GM10266 (cell line): Measurements from ENCODE around the gene ZFYVE21.
A peak's percentile ranks its signal among the peaks of the same experiment; 100 is the strongest.

ENCODE experiments used
- DNase-seq: peaks from one replicate; pipeline ENCODE4 v3.0.0; 2012; ENCODE audit errors: extremely low spot score
- CTCF ChIP-seq: IDR thresholded peaks from 2 replicates; pipeline ENCODE4 v1.5.1; 2012; ENCODE audit warnings: mild to moderate bottlenecking, low read depth; ENCODE audit not compliant: control insufficient read depth, insufficient read depth; ENCODE audit errors: missing control alignments

ZFYVE21 gene

GRCh38 chr14:103762541-103762940 lies 46.9 kb downstream of the ZFYVE21 start:
- no peak for DNase-seq
- no peak for TF ChIP-seq CTCF

GRCh38 chr14:103763730-103764488 lies 48.3 kb downstream of the ZFYVE21 start:
- no peak for TF ChIP-seq CTCF
- peak; percentile 57 for DNase-seq

- TF ChIP-seq CTCF: no peak
- DNase-seq: no peak
These were observed 49.9 kb downstream of the ZFYVE21 start for GRCh38 chr14:103765526-103765925.

GRCh38 chr14:103767336-103767894 lies 51.8 kb downstream of the ZFYVE21 start:
- DNase-seq: no peak
- no peak for TF ChIP-seq CTCF

- TF ChIP-seq CTCF: no peak
These were observed 54.9 kb downstream of the ZFYVE21 start for GRCh38 chr14:103770500-103770899.

GRCh38 chr14:103770902-103771301 lies 55.3 kb downstream of the ZFYVE21 start:
- TF ChIP-seq CTCF: no peak
- no peak for DNase-seq

More at GRCh38 chr14:103770500-103770899, 54.9 kb downstream of the ZFYVE21 start:
- no peak for DNase-seq

GRCh38 chr14:103772078-103772712 lies 56.6 kb downstream of the ZFYVE21 start:
- DNase-seq: no peak
- TF ChIP-seq CTCF: no peak
